Endothelial cell (in vitro differentiated cells): ENCODE measurements around the gene NPFFR2. TPM values are rescaled to one million over a fixed set of nuclear protein-coding genes. Genes with fewer than 3 reads are reported as not detected.

Experiments
- DNase-seq: peaks from one replicate; pipeline ENCODE4 v3.0.0; 2021; ENCODE audit warnings: low spot score
- H3K27ac Mint-ChIP-seq: one replicate; pipeline ENCODE4 v1.8.0; 2021; ENCODE audit warnings: mixed read lengths, inconsistent platforms; ENCODE audit not compliant: unreplicated experiment
- H3K27me3 Mint-ChIP-seq: one replicate; pipeline ENCODE4 v1.8.0; 2021; ENCODE audit warnings: mild to moderate bottlenecking, moderate library complexity, mixed read lengths, inconsistent platforms; ENCODE audit not compliant: unreplicated experiment
- H3K36me3 Mint-ChIP-seq: one replicate; pipeline ENCODE4 v1.8.0; 2021; ENCODE audit warnings: mild to moderate bottlenecking, low read depth, mixed read lengths, inconsistent platforms; ENCODE audit not compliant: unreplicated experiment
- H3K4me1 Mint-ChIP-seq: one replicate; pipeline ENCODE4 v1.8.0; 2021; ENCODE audit warnings: mild to moderate bottlenecking, mixed read lengths, inconsistent platforms; ENCODE audit not compliant: unreplicated experiment
- H3K4me3 Mint-ChIP-seq: one replicate; pipeline ENCODE4 v1.8.0; 2021; ENCODE audit warnings: mild to moderate bottlenecking, mixed read lengths, inconsistent platforms; ENCODE audit not compliant: unreplicated experiment
- H3K9me3 Mint-ChIP-seq: one replicate; pipeline ENCODE4 v1.8.0; 2021; ENCODE audit warnings: mixed read lengths, inconsistent platforms; ENCODE audit not compliant: unreplicated experiment
- CTCF ChIP-seq: fragments of 200-600 bp; sonication (generic); IDR thresholded peaks from one replicate; pipeline ENCODE4 v1.5.0; 2021; ENCODE audit warnings: antibody characterized with exemption; ENCODE audit not compliant: unreplicated experiment
- total RNA-seq: library from RNA; stranded (reverse); fragmentation: NEBNext Ultra II Directional; extraction: Animal tissue kit (Norgen Biotek cat#: 25700); gene quantifications from one replicate; pipeline ENCODE4 v1.2.1, GENCODE V29; 2021; ENCODE audit not compliant: unreplicated experiment

NPFFR2 gene
- total RNA-seq, 1 donor from 2014 or later = 5.3 TPM

GRCh38 chr4:72186714-72187113 lies 154.9 kb downstream of the NPFFR2 start:
- no peaks in the 10 kb centered on the region for H3K36me3 Mint-ChIP-seq
- no peaks in the 10 kb centered on the region for H3K4me1 Mint-ChIP-seq
- no peaks in the 10 kb centered on the region for H3K9me3 Mint-ChIP-seq
- no peak overlapping the region for H3K4me3 Mint-ChIP-seq
- no peak overlapping the region for H3K27ac Mint-ChIP-seq
- TF ChIP-seq CTCF = no peak
- H3K27me3 Mint-ChIP-seq = no peaks in the 10 kb centered on the region
- DNase-seq = no peak

GRCh38 chr4:72194046-72194445 lies 162.2 kb downstream of the NPFFR2 start:
- H3K27me3 Mint-ChIP-seq = no peaks in the 10 kb centered on the region
- peaks cover 4% of the 10 kb centered on the region for H3K9me3 Mint-ChIP-seq
- no peaks in the 10 kb centered on the region for H3K36me3 Mint-ChIP-seq
- no peak for TF ChIP-seq CTCF
- H3K4me1 Mint-ChIP-seq = no peaks in the 10 kb centered on the region
- no peak overlapping the region for H3K4me3 Mint-ChIP-seq
- no peak for DNase-seq
- no peak overlapping the region for H3K27ac Mint-ChIP-seq

- peaks cover 4% of the 10 kb centered on the region for H3K9me3 Mint-ChIP-seq
- no peaks in the 10 kb centered on the region for H3K27me3 Mint-ChIP-seq
- no peaks in the 10 kb centered on the region for H3K36me3 Mint-ChIP-seq
- no peak overlapping the region for H3K4me3 Mint-ChIP-seq
- no peak for TF ChIP-seq CTCF
- no peak overlapping the region for H3K27ac Mint-ChIP-seq
- H3K4me1 Mint-ChIP-seq = no peaks in the 10 kb centered on the region
- DNase-seq = no peak
These were observed 162.7 kb downstream of the NPFFR2 start for GRCh38 chr4:72194453-72194852.

Other genes starting within 250 kb of the NPFFR2 start
- 0.23 TPM for gene GC, start 247.9 kb upstream of the NPFFR2 start, total RNA-seq